ENCODE measurements around the gene TREM1. TPM values are rescaled to one million over a fixed set of nuclear protein-coding genes. Genes with fewer than 3 reads are reported as not detected.

Gene TREM1
- 1.2 TPM for total RNA-seq

DNA sequence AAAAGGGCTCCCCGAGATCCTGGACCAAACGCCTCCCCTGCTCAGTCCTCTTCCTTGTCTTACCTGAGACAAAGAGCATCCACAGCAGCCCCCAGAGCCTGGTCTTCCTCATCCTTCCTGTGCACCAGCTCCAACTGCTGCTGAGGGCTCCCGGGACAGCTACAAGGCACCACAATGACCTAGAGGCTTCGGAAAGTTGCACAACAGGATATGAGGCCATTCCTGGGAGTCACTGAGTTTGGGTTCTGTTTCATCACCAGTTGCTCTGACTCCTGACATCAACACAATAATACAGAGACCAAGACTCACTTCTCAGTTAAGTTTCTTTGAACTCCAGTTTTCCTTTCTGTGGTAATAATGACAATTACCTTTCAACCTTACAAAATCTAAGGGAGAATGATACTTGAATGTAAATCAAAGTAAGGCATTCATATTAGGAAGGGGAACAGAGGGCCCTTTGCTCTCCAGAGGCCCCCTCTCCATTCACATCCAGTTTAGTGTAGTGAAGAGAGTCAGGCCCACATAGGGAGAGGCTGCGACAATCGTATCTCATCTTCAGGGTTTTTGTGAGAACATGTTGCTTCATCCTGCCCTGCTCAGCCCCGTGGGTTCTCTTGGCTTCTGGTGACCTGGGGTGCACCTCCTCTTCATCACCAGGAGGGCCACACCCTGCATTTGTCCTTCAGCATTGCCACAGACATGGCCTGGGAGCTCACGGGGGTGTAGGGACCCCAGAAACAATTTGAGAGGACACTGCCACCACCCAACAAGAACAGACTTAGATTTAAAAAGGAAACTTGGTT lies at the start of gene TREM1:
Gene TREM1, minus strand, starts transcription at position 139 of the 803 bp plus-strand sequence. Its CDS starts 27 bp downstream, at position 112.

DNA sequence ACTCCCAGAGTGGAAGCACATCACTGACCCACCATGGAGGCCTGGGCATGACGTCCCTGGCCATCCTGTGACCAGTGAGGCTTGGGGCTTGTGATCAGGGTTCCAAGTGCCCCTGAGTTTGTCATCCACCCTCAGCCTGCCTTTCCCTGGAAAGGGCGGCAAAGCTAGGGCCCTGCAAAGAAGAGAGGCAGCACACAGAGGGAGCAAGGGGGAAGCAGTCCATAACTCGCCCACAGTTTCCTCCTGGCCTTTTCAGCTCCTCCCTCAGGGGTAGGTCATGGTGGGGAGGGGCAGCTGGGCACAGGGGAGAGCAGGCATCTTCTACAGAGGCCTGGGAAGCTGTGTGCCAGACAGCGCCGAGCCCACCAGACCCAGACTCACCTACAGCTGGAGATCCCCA lies 48.8 kb upstream of the TREM1 start, which contains the start of gene NCR2:
Gene NCR2, plus strand, starts transcription at position 313 of the 400 bp plus-strand sequence. CDS start 269 bp downstream, outside the sequence.

DNA sequence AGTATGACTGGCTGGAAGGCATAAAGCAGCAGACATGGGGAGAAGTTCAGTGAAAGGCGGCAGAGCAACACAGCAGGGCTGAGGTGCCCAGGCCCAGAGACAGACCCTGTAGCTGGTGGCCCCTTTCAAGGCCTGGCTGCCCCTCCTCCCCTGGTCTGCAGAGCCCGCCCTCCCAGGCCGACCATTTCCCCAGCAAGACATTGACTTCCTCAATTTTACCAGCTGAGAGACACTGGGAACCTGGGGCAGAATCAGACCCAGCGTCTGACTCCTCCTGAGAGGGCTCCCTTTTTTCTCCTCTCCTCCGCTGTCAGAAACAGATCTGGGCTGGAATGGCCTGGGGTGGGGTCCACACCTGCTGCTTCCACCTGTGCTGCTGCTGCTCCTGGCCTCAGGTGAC lies 58.4 kb downstream of the TREM1 start, which contains the start of gene TREML4:
Gene TREML4, plus strand, starts transcription at position 254 of the 400 bp plus-strand sequence. Its CDS starts 79 bp downstream, at position 333.

Small RNA genes within 50 kb of the gene (small RNA-seq; reads per million reads assigned to genes)
- gene AL391903.2 (ENCODE audit: low replicate concordance) (not detected), gene AL391903.3 (ENCODE audit: low replicate concordance) (not detected), gene RNA5SP207 (ENCODE audit: low replicate concordance) (not detected), gene RNU6-643P (ENCODE audit: low replicate concordance) (not detected)

Other genes with a start within 250 kb of the TREM1 start
- 14.6 TPM for gene UNC5CL, start 247.5 kb downstream of the TREM1 start, total RNA-seq
- 1.5 TPM for gene TSPO2, start 244.2 kb downstream of the TREM1 start, total RNA-seq
- 197 TPM for gene APOBEC2, start 233.5 kb downstream of the TREM1 start, total RNA-seq
- 30.7 TPM for gene OARD1, start 214.3 kb downstream of the TREM1 start, total RNA-seq
- 42.5 TPM for gene NFYA, start 213.7 kb downstream of the TREM1 start, total RNA-seq
- gene TREML1, start 132.3 kb downstream of the TREM1 start, total RNA-seq: 2.2 TPM
- 0.99 TPM for gene TREM2, start 123.6 kb downstream of the TREM1 start, total RNA-seq
- gene TREML2, start 85.5 kb downstream of the TREM1 start, total RNA-seq: 0.76 TPM
- 0.12 TPM for gene TREML4, start 58.3 kb downstream of the TREM1 start, total RNA-seq
- not detected for gene NCR2, start 48.9 kb upstream of the TREM1 start, total RNA-seq

Data from metanephros (tissue), 2 donors.